HCT116 (cell line): ENCODE measurements around the gene GMDS. TPM values are rescaled to one million over a fixed set of nuclear protein-coding genes. Genes with fewer than 3 reads are reported as not detected.

Experiments
- ATAC-seq: fragments of 200-7000 bp; cut with Tn5 transposase; 2 replicates; pipeline ENCODE4 v1.9.1; 2020; ENCODE audit warnings: mild to moderate bottlenecking, moderate library complexity
- BruUV-seq: library from RNA; stranded (reverse); fragments of 400-500 nt; replicated peaks from 2 replicates; lab custom pipeline; 2021; lab: Mats Ljungman, UMichigan
- CTCF ChIA-PET: fragments of 300-600 bp; sonication (Branson Sonifier 250); formaldehyde crosslinking; loops from one replicate; lab custom pipeline; 2021; ENCODE audit warnings: antibody characterized with exemption; lab: Charles Lee
- POLR2A ChIA-PET: fragments of 300-600, 350-600 bp; sonication (Branson Sonifier 250); formaldehyde crosslinking; loops from one replicate; lab custom pipeline; 2021; ENCODE audit warnings: antibody characterized with exemption; lab: Charles Lee
- RAD21 ChIA-PET, 2 experiments: fragments of 300-600 bp; sonication (Branson Sonifier 250); formaldehyde crosslinking; loops; one replicate each; lab custom pipeline; 2023; ENCODE audit warnings: low total read pairs in 2 of 2; ENCODE audit not compliant: uncharacterized antibody in 2 of 2, unreplicated experiment in 2 of 2, low non-redundant PET in 1 of 2; lab: Charles Lee
- DNase-seq: peaks from one replicate; pipeline ENCODE4 v3.0.0-alpha.2; 2010; ENCODE audit warnings: low read depth, low spot score
- H2AFZ ChIP-seq: fragments of 200-600 bp; shearing (Covaris generic), sonication (generic); 2 replicates; pipeline ENCODE4 v1.6.1; 2017; ENCODE audit warnings: low read depth, mixed run types, mixed read lengths, antibody characterized with exemption, low read length; ENCODE audit not compliant: poor library complexity, severe bottlenecking
- H3K27ac ChIP-seq: 2 replicates; pipeline ENCODE4 v1.5.1; 2012; ENCODE audit warnings: low read depth, low read length
- H3K27me3 ChIP-seq: fragments of 200-600 bp; sonication (generic); 2 replicates; pipeline ENCODE4 v1.6.1; 2016; ENCODE audit warnings: mixed run types, low read length, mixed read lengths; ENCODE audit not compliant: insufficient read depth
- H3K36me3 ChIP-seq, 2 experiments: fragments of 200-500 bp in 1 of 2; fragments of 200-600 bp in 1 of 2; sonication (Bioruptor generic) in 1 of 2; sonication (generic) in 1 of 2; 2 replicates each; pipeline versions ENCODE4 v1.5.1 to v1.6.1; 2014 to 2016; ENCODE audit warnings: low read length in 2 of 2, inconsistent platforms in 1 of 2, mixed read lengths in 1 of 2, mixed run types in 1 of 2; ENCODE audit not compliant: insufficient read depth in 2 of 2, control insufficient read depth in 1 of 2
- H3K4me1 ChIP-seq, 2 experiments: fragments of 200-600 bp in 1 of 2; sonication (generic) in 1 of 2; 2 replicates each; pipeline versions ENCODE4 v1.5.1 to v1.6.1; 2012 to 2017; ENCODE audit warnings: low read length in 2 of 2, inconsistent platforms in 1 of 2, mild to moderate bottlenecking in 1 of 2, mixed read lengths in 1 of 2, mixed run types in 1 of 2, moderate library complexity in 1 of 2; ENCODE audit not compliant: insufficient read depth in 2 of 2, control insufficient read depth in 1 of 2
- H3K4me2 ChIP-seq: fragments of 200-600 bp; sonication (generic); 2 replicates; pipeline ENCODE4 v1.6.1; 2017; ENCODE audit warnings: mixed run types, low read length, mixed read lengths
- H3K4me3 ChIP-seq, 2 experiments: fragments of 200-600 bp in 1 of 2; sonication (generic) in 1 of 2; replicated peaks in 1 of 2; 2 replicates each; pipeline ENCODE4 v1.5.1; 2011 to 2016; ENCODE audit warnings: low read length in 2 of 2, control low read depth in 1 of 2, low read depth in 1 of 2, mild to moderate bottlenecking in 1 of 2, mixed read lengths in 1 of 2, mixed run types in 1 of 2
- H3K79me2 ChIP-seq: fragments of 200-600 bp; sonication (generic); 2 replicates; pipeline ENCODE4 v1.6.1; 2017; ENCODE audit warnings: mild to moderate bottlenecking, mixed run types, low read length, moderate library complexity, mixed read lengths; ENCODE audit not compliant: insufficient read depth
- H3K9ac ChIP-seq: fragments of 200-600 bp; sonication (generic); 2 replicates; pipeline ENCODE4 v1.6.1; 2016; ENCODE audit warnings: low read length, mixed read lengths
- H3K9me2 ChIP-seq: fragments of 200-600 bp; sonication (generic), shearing (Covaris generic); 2 replicates; pipeline ENCODE4 v1.6.1; 2017; ENCODE audit warnings: mixed run types, mild to moderate bottlenecking, moderate library complexity; ENCODE audit not compliant: insufficient read depth
- H3K9me3 ChIP-seq, 2 experiments: fragments of 200-500 bp in 1 of 2; fragments of 200-600 bp in 1 of 2; sonication (Bioruptor generic) in 1 of 2; sonication (generic) in 1 of 2; 2 replicates each; pipeline ENCODE4 v1.6.1; 2014 to 2017; ENCODE audit warnings: low read length in 2 of 2, mixed read lengths in 2 of 2, inconsistent platforms in 1 of 2, low read depth in 1 of 2, mild to moderate bottlenecking in 1 of 2, mixed run types in 1 of 2, moderate library complexity in 1 of 2; ENCODE audit not compliant: control insufficient read depth in 1 of 2, insufficient read depth in 1 of 2
- H4K20me1 ChIP-seq: fragments of 200-600 bp; sonication (generic), shearing (Covaris generic); 2 replicates; pipeline ENCODE4 v1.6.1; 2017; ENCODE audit warnings: mixed run types, mild to moderate bottlenecking, moderate library complexity; ENCODE audit not compliant: insufficient read depth
- ATF3 ChIP-seq: IDR thresholded peaks from 2 replicates; pipeline ENCODE4 v1.6.1; 2012
- CBX3 ChIP-seq: IDR thresholded peaks from 2 replicates; pipeline ENCODE4 v1.6.1; 2012; ENCODE audit warnings: low read depth
- CEBPB ChIP-seq: IDR thresholded peaks from 2 replicates; pipeline ENCODE4 v1.6.1; 2012; ENCODE audit warnings: low read depth
- EGR1 ChIP-seq: IDR thresholded peaks from 2 replicates; pipeline ENCODE4 v1.6.1; 2012; ENCODE audit warnings: low read depth
- ELF1 ChIP-seq: IDR thresholded peaks from 2 replicates; pipeline ENCODE4 v1.6.1; 2012; ENCODE audit warnings: low read depth, borderline replicate concordance
- FOSL1 ChIP-seq: IDR thresholded peaks from 2 replicates; pipeline ENCODE4 v1.6.1; 2012; ENCODE audit warnings: low read depth
- REST ChIP-seq: IDR thresholded peaks from 2 replicates; pipeline ENCODE4 v1.6.1; 2012; ENCODE audit warnings: low read depth
- SIN3A ChIP-seq: IDR thresholded peaks from 2 replicates; pipeline ENCODE4 v1.6.1; 2012; ENCODE audit warnings: low read depth
- SP1 ChIP-seq: IDR thresholded peaks from 2 replicates; pipeline ENCODE4 v1.6.1; 2012; ENCODE audit warnings: low read depth
- SRF ChIP-seq: IDR thresholded peaks from 2 replicates; pipeline ENCODE4 v1.6.1; 2012; ENCODE audit warnings: low read depth
- TCF7L2 ChIP-seq: IDR thresholded peaks from 2 replicates; pipeline ENCODE4 v1.7.0; 2011; ENCODE audit warnings: borderline replicate concordance, inconsistent platforms; ENCODE audit not compliant: insufficient read depth, insufficient read length; ENCODE audit errors: extremely low read depth
- YY1 ChIP-seq: IDR thresholded peaks from 2 replicates; pipeline ENCODE4 v1.6.1; 2011; ENCODE audit warnings: low read length, low read depth, moderate library complexity, mild to moderate bottlenecking; ENCODE audit not compliant: insufficient replicate concordance; ENCODE audit errors: extremely low read depth
- ZBTB33 ChIP-seq: IDR thresholded peaks from 2 replicates; pipeline ENCODE4 v1.6.1; 2011; ENCODE audit warnings: mild to moderate bottlenecking, low read length, moderate library complexity; ENCODE audit not compliant: insufficient replicate concordance; ENCODE audit errors: extremely low read depth
- ZFX ChIP-seq: fragments of 450-650 bp; IDR thresholded peaks from 2 replicates; pipeline ENCODE4 v1.6.1; 2017
- ZNF274 ChIP-seq: fragments of 200-500 bp; sonication (Bioruptor generic); IDR thresholded peaks from 2 replicates; pipeline ENCODE4 v1.6.1; 2014; ENCODE audit warnings: mild to moderate bottlenecking, low read depth, low read length, inconsistent platforms
- intact Hi-C: fragments of 100-400 bp; cut with micrococcal nuclease; formaldehyde crosslinking; loops from 2 replicates; pipeline ENCODE4 v1.10.0; 2022
- total RNA-seq: library from RNA; stranded (reverse); gene quantifications from one replicate; pipeline ENCODE4 v1.2.1, GENCODE V29; 2021; ENCODE audit not compliant: unreplicated experiment

Gene GMDS
- total RNA-seq, 1 experiment from 2014 or later = 34.4 TPM

- H3K4me3 ChIP-seq = no peak overlapping the region
- no peak overlapping the region for H3K4me2 ChIP-seq
- POLR2A ChIA-PET = no interaction called here
- H4K20me1 ChIP-seq = no peaks in the 10 kb centered on the region
- H3K27ac ChIP-seq = no peak overlapping the region
- no peak overlapping the region for H2AFZ ChIP-seq
- no TSS peak for BruUV-seq
- no peak overlapping the region for H3K9ac ChIP-seq
- no peaks in the 10 kb centered on the region for H3K36me3 ChIP-seq
- CTCF ChIA-PET = no interaction called here
- peaks cover 4 to 10% of the 10 kb centered on the region in 2 experiments; a peak in 3 of 4 replicates for H3K4me1 ChIP-seq
- ATAC-seq (no peak), DNase-seq (no peak)
- peaks cover 8% of the 10 kb centered on the region; the same call in 1 of the 2 replicates for H3K79me2 ChIP-seq
- H3K27me3 ChIP-seq = no peaks in the 10 kb centered on the region
- H3K9me3 ChIP-seq = no peaks in the 10 kb centered on the region
- TF ChIP-seq CBX3 = no peak
- TF ChIP-seq, all 23 proteins: peak for 0
- intact Hi-C loops = loop anchor here (5.0 kb wide), 1 partner anchor 383 kb away; no protein-coding TSS in a partner anchor
- RAD21 ChIA-PET = no interaction called here
- H3K9me2 ChIP-seq = no peaks in the 10 kb centered on the region
Measured at GRCh38 chr6:2249126-2249525, 3.7 kb upstream of the GMDS start.

GRCh38 chr6:2247664-2248063 is 2.3 kb upstream of the GMDS start:
- H3K4me3 ChIP-seq = no peak overlapping the region
- no peaks in the 10 kb centered on the region for H3K9me2 ChIP-seq
- peaks cover 18% of the 10 kb centered on the region for H3K79me2 ChIP-seq
- H3K27me3 ChIP-seq = no peaks in the 10 kb centered on the region
- H3K4me1 ChIP-seq = peaks cover 4 to 13% of the 10 kb centered on the region in 2 experiments; a peak in 3 of 4 replicates
- H3K4me2 ChIP-seq = no peak overlapping the region
- BruUV-seq = no TSS peak
- no peak overlapping the region for H2AFZ ChIP-seq
- no peak overlapping the region for H3K27ac ChIP-seq
- no peak for DNase-seq
- no peaks in the 10 kb centered on the region for H4K20me1 ChIP-seq
- RAD21 ChIA-PET = no interaction called here
- ATAC-seq = no peak
- intact Hi-C loops = loop anchor here (5.0 kb wide), 1 partner anchor 385 kb away; no protein-coding TSS in a partner anchor
- CTCF ChIA-PET = no interaction called here
- H3K9ac ChIP-seq = no peak overlapping the region
- H3K36me3 ChIP-seq = no peaks in the 10 kb centered on the region
- H3K9me3 ChIP-seq = no peaks in the 10 kb centered on the region
- POLR2A ChIA-PET = no interaction called here
- no peak for TF ChIP-seq ZBTB33
- no peak for TF ChIP-seq TCF7L2
- no peak for TF ChIP-seq YY1
- no peak for TF ChIP-seq ATF3
- no peak for TF ChIP-seq ZNF274
- TF ChIP-seq SP1 = no peak
- TF ChIP-seq EGR1 = no peak
- TF ChIP-seq ELF1 = no peak
- no peak for TF ChIP-seq SIN3A
- no peak for TF ChIP-seq SRF
- TF ChIP-seq CEBPB = no peak
- no peak for TF ChIP-seq FOSL1
- TF ChIP-seq ZFX = no peak
- TF ChIP-seq REST = no peak
